ENCODE measurements around the gene DKK2.

DKK2 gene

DNA sequence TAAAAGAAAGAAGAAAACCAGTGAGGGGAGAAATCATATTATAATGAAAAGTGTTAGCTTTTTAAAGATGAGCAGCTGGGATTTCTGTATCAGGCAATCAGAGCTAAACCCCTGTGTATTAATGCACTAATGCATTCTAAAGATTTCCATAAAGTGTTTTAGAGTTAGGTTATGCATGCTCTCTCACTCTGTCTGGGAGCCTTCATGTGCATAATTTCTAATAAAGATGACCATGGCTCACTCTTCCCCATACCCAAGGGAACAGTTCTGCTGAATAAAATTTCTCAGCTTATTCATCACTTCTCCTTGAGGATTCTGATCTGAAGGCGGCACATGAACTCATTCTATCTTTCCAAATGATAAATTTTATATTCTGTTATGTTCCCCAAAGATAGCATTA lies 129.4 kb downstream of the DKK2 start:
- Histone ChIP-seq H3K27ac (ENCODE audit: low read length) (no peak overlapping the region), H3K4me3 (ENCODE audit: low read length) (no peak overlapping the region), H3K9me3 (ENCODE audit: insufficient read depth, low read depth, low read length) (no peaks in the 10 kb centered on the region), H3K27me3 (ENCODE audit: insufficient read depth, low read length) (no peaks in the 10 kb centered on the region), H3K9ac (ENCODE audit: low read depth, low read length) (no peak overlapping the region), H3K4me1 (ENCODE audit: insufficient read depth, low read length) (no peaks in the 10 kb centered on the region), H3K36me3 (ENCODE audit: insufficient read depth, low read depth, low read length) (no peaks in the 10 kb centered on the region)

DNA sequence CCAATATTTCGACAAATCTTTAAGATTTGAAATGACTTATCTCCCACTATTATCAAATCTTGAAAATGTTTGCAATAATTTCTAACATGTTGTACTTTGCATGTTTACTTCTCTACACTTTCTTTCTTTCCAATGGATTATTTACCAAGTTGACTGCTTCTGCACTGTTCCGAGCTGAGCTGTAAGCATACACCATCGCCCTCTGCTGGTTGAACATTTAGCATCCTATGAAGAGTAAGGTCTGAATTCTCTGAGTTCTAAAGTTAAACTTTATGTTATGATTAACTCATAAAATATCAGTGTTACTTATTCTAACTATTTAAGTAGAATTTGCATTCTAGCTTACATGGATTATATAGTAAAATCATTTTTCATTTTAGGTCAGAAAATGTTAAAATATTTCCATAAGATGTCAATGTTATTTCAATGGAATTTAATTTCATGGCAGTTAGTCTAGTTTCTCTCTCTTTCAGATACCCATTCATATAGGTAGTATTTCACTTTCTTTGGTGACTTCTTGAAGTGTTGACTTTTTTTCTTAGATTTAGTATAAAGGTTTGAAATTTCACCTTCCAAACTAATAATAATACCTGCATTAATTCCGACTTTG lies 137.4 kb downstream of the DKK2 start:
- no peaks in the 10 kb centered on the region for H3K27me3 ChIP-seq (ENCODE audit: insufficient read depth, low read length)
- H3K9me3 ChIP-seq (ENCODE audit: insufficient read depth, low read depth, low read length), result no peaks in the 10 kb centered on the region
- H3K9ac ChIP-seq (ENCODE audit: low read depth, low read length), result no peak overlapping the region
- no peak overlapping the region for H3K4me3 ChIP-seq (ENCODE audit: low read length)
- no peaks in the 10 kb centered on the region for H3K4me1 ChIP-seq (ENCODE audit: insufficient read depth, low read length)
- H3K27ac ChIP-seq (ENCODE audit: low read length), result no peak overlapping the region
- H3K36me3 ChIP-seq (ENCODE audit: insufficient read depth, low read depth, low read length), result no peaks in the 10 kb centered on the region

DNA sequence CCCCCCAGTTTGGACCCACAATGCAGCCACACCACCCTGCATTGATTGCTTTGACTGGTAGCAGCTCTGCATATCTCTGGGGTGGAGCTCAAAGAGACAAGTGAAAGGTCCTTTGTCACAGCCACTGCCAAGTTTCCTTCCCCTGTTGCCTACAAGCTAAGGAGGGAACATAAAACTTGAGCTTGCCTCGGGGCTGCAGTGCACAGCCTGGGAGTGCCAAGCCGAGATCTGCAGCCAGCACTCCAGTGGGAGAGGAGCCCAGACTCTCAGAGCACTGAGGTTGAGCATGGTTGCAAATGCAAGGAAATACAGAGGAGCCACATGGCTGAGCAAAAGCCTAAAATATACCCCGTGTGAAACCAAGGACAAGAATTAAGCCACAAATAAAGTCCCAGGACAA lies 142.2 kb downstream of the DKK2 start:
- Histone ChIP-seq H3K9ac (ENCODE audit: low read depth, low read length) (no peak overlapping the region), H3K4me1 (ENCODE audit: insufficient read depth, low read length) (no peaks in the 10 kb centered on the region)

DNA sequence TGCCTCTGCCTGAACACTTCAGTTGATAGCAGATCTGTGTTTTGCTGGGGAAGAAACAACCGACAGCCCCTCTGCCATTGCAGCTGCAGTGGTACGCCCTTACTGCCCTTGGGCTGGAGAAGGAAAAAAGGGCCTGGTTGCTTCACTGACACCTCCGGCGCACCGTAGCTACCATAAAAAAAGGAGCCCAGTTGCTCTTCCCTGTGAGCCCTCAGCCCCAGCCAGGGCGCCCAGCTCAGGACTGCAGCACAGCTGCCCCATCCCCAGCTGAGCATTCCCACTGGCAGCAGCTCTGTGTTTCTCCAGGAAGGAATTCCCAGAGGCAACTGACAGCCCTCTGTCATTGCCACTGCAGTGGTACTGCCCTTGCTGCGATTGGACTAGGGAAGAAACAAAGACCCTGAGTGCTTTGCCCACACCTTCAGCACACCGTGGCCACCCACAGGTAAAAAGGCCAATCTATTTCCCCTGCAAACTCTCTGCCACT lies 142.7 kb downstream of the DKK2 start:
- Histone ChIP-seq H3K9ac (ENCODE audit: low read depth, low read length) (no peak overlapping the region), H3K36me3 (ENCODE audit: insufficient read depth, low read depth, low read length) (no peaks in the 10 kb centered on the region), H3K27me3 (ENCODE audit: insufficient read depth, low read length) (no peaks in the 10 kb centered on the region), H3K4me3 (ENCODE audit: low read length) (no peak overlapping the region), H3K27ac (ENCODE audit: low read length) (no peak overlapping the region), H3K4me1 (ENCODE audit: insufficient read depth, low read length) (no peaks in the 10 kb centered on the region), H3K9me3 (ENCODE audit: insufficient read depth, low read depth, low read length) (no peaks in the 10 kb centered on the region)

More for the DNA sequence above, 142.2 kb downstream of the DKK2 start:
- H3K9me3 ChIP-seq (ENCODE audit: insufficient read depth, low read depth, low read length), result no peaks in the 10 kb centered on the region
- no peak overlapping the region for H3K27ac ChIP-seq (ENCODE audit: low read length)
- H3K4me3 ChIP-seq (ENCODE audit: low read length), result no peak overlapping the region
- no peaks in the 10 kb centered on the region for H3K36me3 ChIP-seq (ENCODE audit: insufficient read depth, low read depth, low read length)
- H3K27me3 ChIP-seq (ENCODE audit: insufficient read depth, low read length), result no peaks in the 10 kb centered on the region

DNA sequence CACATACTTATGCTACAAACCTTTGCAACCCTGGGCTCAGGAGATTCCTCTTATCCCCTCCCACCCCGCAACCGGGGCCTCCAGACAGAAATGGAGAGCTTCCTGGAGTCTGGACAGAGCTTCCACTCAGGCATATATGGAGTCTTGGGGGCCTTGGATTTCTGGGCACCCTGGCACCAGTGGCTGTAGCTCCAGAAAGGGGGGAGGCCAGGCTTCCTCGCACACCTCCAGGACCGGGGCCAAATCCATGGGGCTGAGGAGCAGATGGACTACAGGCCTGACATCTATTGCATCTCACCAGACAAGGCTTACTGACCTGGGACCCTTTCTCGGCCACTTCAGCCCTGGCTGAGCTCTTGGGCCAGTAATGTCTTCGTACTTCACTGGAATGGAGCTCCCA lies 143.3 kb downstream of the DKK2 start:
- Histone ChIP-seq H3K4me1 (ENCODE audit: insufficient read depth, low read length) (no peaks in the 10 kb centered on the region), H3K27ac (ENCODE audit: low read length) (no peak overlapping the region), H3K27me3 (ENCODE audit: insufficient read depth, low read length) (no peaks in the 10 kb centered on the region), H3K9ac (ENCODE audit: low read depth, low read length) (no peak overlapping the region), H3K9me3 (ENCODE audit: insufficient read depth, low read depth, low read length) (no peaks in the 10 kb centered on the region), H3K36me3 (ENCODE audit: insufficient read depth, low read depth, low read length) (no peaks in the 10 kb centered on the region), H3K4me3 (ENCODE audit: low read length) (no peak overlapping the region)

DNA sequence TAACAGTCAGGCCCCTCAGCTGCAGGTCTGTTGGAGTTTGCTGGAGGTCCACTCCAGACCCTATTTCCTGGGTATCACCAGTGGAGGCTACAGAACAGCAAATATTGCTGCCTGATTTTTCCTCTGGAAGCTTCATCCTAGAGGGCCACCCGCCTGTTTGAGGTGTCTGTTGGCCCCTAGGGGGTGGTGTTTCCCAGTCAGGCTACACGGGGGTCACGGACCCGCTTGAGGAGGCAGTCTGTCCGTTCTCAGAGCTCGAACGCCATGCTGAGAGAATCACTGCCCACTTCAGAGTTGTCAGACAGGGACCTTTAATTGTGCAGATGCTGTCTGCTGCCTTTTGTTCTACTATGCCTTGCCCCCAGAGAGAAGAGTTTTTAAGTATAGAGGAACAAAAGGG lies 160.8 kb downstream of the DKK2 start:
- no peak overlapping the region for H3K9ac ChIP-seq (ENCODE audit: low read depth, low read length)
- no peak overlapping the region for H3K27ac ChIP-seq (ENCODE audit: low read length)
- no peaks in the 10 kb centered on the region for H3K4me1 ChIP-seq (ENCODE audit: insufficient read depth, low read length)
- no peaks in the 10 kb centered on the region for H3K27me3 ChIP-seq (ENCODE audit: insufficient read depth, low read length)
- H3K4me3 ChIP-seq (ENCODE audit: low read length), result no peak overlapping the region
- no peaks in the 10 kb centered on the region for H3K36me3 ChIP-seq (ENCODE audit: insufficient read depth, low read depth, low read length)
- no peaks in the 10 kb centered on the region for H3K9me3 ChIP-seq (ENCODE audit: insufficient read depth, low read depth, low read length)

All from iPS-20b (cell line).